K562 (cell line): ENCODE data around the gene DNAJB14. TPM values are rescaled to one million over a fixed set of nuclear protein-coding genes. Genes with fewer than 3 reads are reported as not detected.
A peak's percentile ranks its signal among the peaks of the same experiment; 100 is the strongest.

Experiments
- BRF1 ChIP-seq: IDR thresholded peaks from 3 replicates; pipeline ENCODE4 v1.6.1; 2011; ENCODE audit warnings: borderline replicate concordance, mild to moderate bottlenecking; ENCODE audit not compliant: insufficient read length; ENCODE audit errors: extremely low read depth
- CTCF ChIP-seq, 3 experiments: IDR thresholded peaks in 2 of 3; conservative IDR thresholded peaks in 1 of 3; 2 replicates each; pipeline ENCODE4 v1.5.1; 2011 to 2012; ENCODE audit warnings: low read length in 3 of 3, mild to moderate bottlenecking in 3 of 3, control low read depth in 2 of 3, improper control_type of control experiment in 1 of 3, inconsistent platforms in 1 of 3, low read depth in 1 of 3, mixed read lengths in 1 of 3, moderate library complexity in 1 of 3; ENCODE audit not compliant: insufficient read depth in 2 of 3
- ELK3 ChIP-seq: fragments of 450-650 bp; formaldehyde crosslinking; IDR thresholded peaks from 2 replicates; pipeline ENCODE4 v1.4.0; 2020; ENCODE audit warnings: mild to moderate bottlenecking
- FOXM1 ChIP-seq, 2 experiments: fragments of 450-650 bp in 1 of 2; sonication (generic) in 1 of 2; formaldehyde crosslinking in 1 of 2; IDR thresholded peaks; 2 replicates each; pipeline versions ENCODE4 v1.6.1 to v1.9.0; 2017 to 2022; ENCODE audit warnings: low read depth in 2 of 2, mild to moderate bottlenecking in 2 of 2, missing genetic modification reagents in 1 of 2, moderate library complexity in 1 of 2
- GABPB2 ChIP-seq: fragments of 250-450 bp; sonication (Bioruptor Pico); conservative IDR thresholded peaks from 2 replicates; pipeline ENCODE4 v1.5.1; 2021; ENCODE audit warnings: mild to moderate bottlenecking
- POLR2G ChIP-seq: fragments of 200-400 bp; formaldehyde crosslinking; IDR thresholded peaks from 2 replicates; pipeline ENCODE4 v1.6.1; 2017; ENCODE audit warnings: low read depth, mild to moderate bottlenecking, antibody characterized with exemption, low read length, moderate library complexity
- SIN3A ChIP-seq, 2 experiments: fragments of 150-350 bp in 1 of 2; IDR thresholded peaks; 2 replicates each; pipeline ENCODE4 v1.6.1; 2011 to 2016; ENCODE audit warnings: borderline replicate concordance in 2 of 2, low read depth in 2 of 2, low read length in 2 of 2, mild to moderate bottlenecking in 2 of 2, moderate library complexity in 2 of 2; ENCODE audit not compliant: control insufficient read depth in 1 of 2
- SOX6 ChIP-seq: fragments of 450-650 bp; IDR thresholded peaks from 2 replicates; pipeline ENCODE4 v1.6.1; 2014; ENCODE audit warnings: mild to moderate bottlenecking
- TOE1 ChIP-seq, 2 experiments: fragments of 450-650 bp in 1 of 2; sonication (generic) in 1 of 2; formaldehyde crosslinking in 1 of 2; IDR thresholded peaks; 2 replicates each; pipeline versions ENCODE4 v1.7.1 to v1.8.0; 2016 to 2022; ENCODE audit warnings: borderline replicate concordance in 2 of 2, mild to moderate bottlenecking in 2 of 2, antibody characterized with exemption in 1 of 2, inconsistent platforms in 1 of 2, low read depth in 1 of 2, missing genetic modification reagents in 1 of 2, moderate library complexity in 1 of 2
- ZBED1 ChIP-seq: IDR thresholded peaks from 2 replicates; pipeline ENCODE4 v1.6.1; 2014
- ZC3H8 ChIP-seq: fragments of 450-650 bp; IDR thresholded peaks from 2 replicates; pipeline ENCODE4 v1.6.1; 2017
- ZNF134 ChIP-seq: fragments of 250-450 bp; sonication (Bioruptor Pico); conservative IDR thresholded peaks from 2 replicates; pipeline ENCODE4 v1.4.0; 2020
- ZNF232 ChIP-seq: sonication (generic); formaldehyde crosslinking; IDR thresholded peaks from 2 replicates; pipeline ENCODE4 v1.8.0; 2022; ENCODE audit warnings: mild to moderate bottlenecking, missing genetic modification reagents
- ZNF263 ChIP-seq: sonication (generic); formaldehyde crosslinking; IDR thresholded peaks from 2 replicates; pipeline ENCODE4 v1.8.0; 2022; ENCODE audit warnings: mild to moderate bottlenecking, missing genetic modification reagents, borderline replicate concordance
- ZNF639 ChIP-seq, 2 experiments: fragments of 200-800 bp in 1 of 2; sonication (Bioruptor generic) in 1 of 2; sonication (generic) in 1 of 2; formaldehyde crosslinking in 1 of 2; IDR thresholded peaks in 1 of 2; conservative IDR thresholded peaks in 1 of 2; 2 replicates each; pipeline versions ENCODE4 v1.5.0 to v1.6.1; 2016 to 2020; ENCODE audit warnings: missing compliant biosample characterization in 1 of 2, missing genetic modification characterization in 1 of 2, missing genetic modification reagents in 1 of 2
- polyA plus RNA-seq, 8 experiments: library from polyadenylated mRNA; depleted of rRNA in 4 of 8; stranded (reverse) in 5 of 8; unstranded in 3 of 8; fragments of >200 nt; fragmentation: Nextera tagmentation in 2 of 8; fragmentation: Illumina TruSeq in 1 of 8; extraction: Ambion mirVana in 2 of 8; extraction: Trizol in 1 of 8; gene quantifications; 2 replicates each; pipeline versions ENCODE4 v1.2.1 to v1.2.3, GENCODE V29; 2011 to 2014; ENCODE audit warnings: inconsistent platforms in 1 of 8, missing spikeins in 1 of 8
- total RNA-seq, 7 experiments: library from RNA; depleted of rRNA in 6 of 7; stranded (reverse); fragments of >200 nt in 6 of 7; fragmentation: Illumina TruSeq in 2 of 7; extraction: Trizol in 2 of 7; gene quantifications; 2 replicates each; pipeline versions ENCODE4 v1.2.1 to v1.2.3, GENCODE V29; 2011 to 2021; ENCODE audit warnings: low replicate concordance in 1 of 7
- TF ChIP-seq, protein P1 (sequence below): fragments of 450-650 bp; IDR thresholded peaks from 2 replicates; pipeline ENCODE4 v1.7.0; 2016; ENCODE audit warnings: borderline replicate concordance
- TF ChIP-seq, protein P2 (sequence below): fragments of 450-650 bp; IDR thresholded peaks from 2 replicates; pipeline ENCODE4 v1.6.1; 2016

The DNAJB14 gene
- total and polyA plus RNA-seq, 9 of the 15 experiments (the other 6 are each of a cell fraction or from before 2014, with no cell fraction given), result 5.5 to 28.0 (median 12.7) TPM

DNA sequence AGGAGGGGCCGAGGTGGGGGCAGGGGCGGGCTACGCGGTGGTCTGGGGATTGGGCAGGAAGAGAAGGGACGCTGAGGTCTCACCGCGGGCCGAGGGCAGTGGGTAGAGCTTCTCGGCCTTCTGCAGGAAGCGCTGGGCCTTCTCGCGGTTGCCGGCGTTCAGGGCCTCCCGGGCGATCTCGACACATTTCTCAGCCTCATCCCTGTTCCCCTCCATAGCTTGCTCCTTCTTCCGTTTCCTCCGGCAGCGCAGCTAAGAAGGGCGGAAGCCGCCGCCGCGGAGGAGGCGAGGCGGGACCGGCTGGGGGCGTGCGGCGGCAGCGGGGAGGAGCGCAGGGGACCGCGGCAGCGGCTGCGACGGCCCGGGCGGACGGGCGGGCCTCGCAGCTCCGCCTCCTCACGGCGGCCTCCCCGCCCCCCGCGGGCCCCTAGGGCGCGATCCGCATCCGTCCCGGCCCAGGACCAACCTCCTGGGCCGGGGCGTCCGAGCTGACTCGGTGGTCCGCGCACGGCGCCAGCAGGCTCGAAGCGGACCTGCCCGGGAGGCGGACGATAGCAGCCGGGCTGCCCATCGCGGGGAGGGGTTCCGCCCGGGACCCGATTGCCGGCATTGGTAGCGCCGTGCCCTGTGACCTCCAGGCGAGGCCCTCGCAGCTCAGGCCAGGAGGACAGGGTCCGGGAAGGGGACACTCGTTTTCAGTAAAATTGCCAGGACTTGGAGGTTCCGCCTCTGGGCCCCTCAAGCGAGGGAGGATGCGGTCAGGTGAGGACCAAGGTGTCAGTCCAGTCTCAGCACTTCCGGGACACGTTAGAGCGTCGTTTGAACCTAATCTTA lies at the start of gene DNAJB14 (continued):
- TF ChIP-seq SIN3A (IDR thresholded peaks at IDR 0.05; ENCODE audit: borderline replicate concordance in 2 of 2, control insufficient read depth in 1 of 2, low read depth in 2 of 2, low read length in 2 of 2) (peak; percentile 28 to 60; a peak in 1 of 4 replicates), POLR2G (peak; percentile 93), SOX6 (0 out of 2 replicates have a peak, but pooled peaks have one; percentile 9), ELK3 (CRISPR knock-in tag) (no peak), CTCF (IDR thresholded peaks at IDR 0.05 in 2 of 3, conservative IDR thresholded peaks at IDR 0.05 in 1 of 3; ENCODE audit: insufficient read depth in 2 of 3, low read depth in 1 of 3, low read length in 3 of 3) (0 out of 6 replicates have a peak, but pooled peaks of 1 of the 3 experiments have one; percentile 3), BRF1 (no peak), ZC3H8 (no peak), FOXM1 (IDR thresholded peaks at IDR 0.05; ENCODE audit: low read depth) (no peak), FOXM1 (CRISPR knock-in tag; IDR thresholded peaks at IDR 0.05; ENCODE audit: low read depth) (no peak; the same call in none of the 2 replicates), GABPB2 (CRISPR knock-in tag) (peak; percentile 64; the same call in 1 of the 2 replicates), ZNF639 (CRISPR knock-in tag; conservative IDR thresholded peaks at IDR 0.05 in 1 of 2, IDR thresholded peaks at IDR 0.05 in 1 of 2) (peak in 1 of 2 experiments; percentile 93; a peak in 2 of 4 replicates), TOE1 (IDR thresholded peaks at IDR 0.05; ENCODE audit: borderline replicate concordance) (no peak), TOE1 (CRISPR knock-in tag; IDR thresholded peaks at IDR 0.05; ENCODE audit: borderline replicate concordance, low read depth) (0 out of 2 replicates have a peak, but pooled peaks have one; percentile 53), ZBED1 (0 out of 2 replicates have a peak, but pooled peaks have one; percentile 43), ZNF232 (no peak), ZNF263 (CRISPR knock-in tag) (no peak), ZNF134 (0 out of 2 replicates have a peak, but pooled peaks have one; percentile 15)
- TF ChIP-seq, protein P1, sequence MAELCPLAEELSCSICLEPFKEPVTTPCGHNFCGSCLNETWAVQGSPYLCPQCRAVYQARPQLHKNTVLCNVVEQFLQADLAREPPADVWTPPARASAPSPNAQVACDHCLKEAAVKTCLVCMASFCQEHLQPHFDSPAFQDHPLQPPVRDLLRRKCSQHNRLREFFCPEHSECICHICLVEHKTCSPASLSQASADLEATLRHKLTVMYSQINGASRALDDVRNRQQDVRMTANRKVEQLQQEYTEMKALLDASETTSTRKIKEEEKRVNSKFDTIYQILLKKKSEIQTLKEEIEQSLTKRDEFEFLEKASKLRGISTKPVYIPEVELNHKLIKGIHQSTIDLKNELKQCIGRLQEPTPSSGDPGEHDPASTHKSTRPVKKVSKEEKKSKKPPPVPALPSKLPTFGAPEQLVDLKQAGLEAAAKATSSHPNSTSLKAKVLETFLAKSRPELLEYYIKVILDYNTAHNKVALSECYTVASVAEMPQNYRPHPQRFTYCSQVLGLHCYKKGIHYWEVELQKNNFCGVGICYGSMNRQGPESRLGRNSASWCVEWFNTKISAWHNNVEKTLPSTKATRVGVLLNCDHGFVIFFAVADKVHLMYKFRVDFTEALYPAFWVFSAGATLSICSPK, result no peak
- TF ChIP-seq, protein P2, sequence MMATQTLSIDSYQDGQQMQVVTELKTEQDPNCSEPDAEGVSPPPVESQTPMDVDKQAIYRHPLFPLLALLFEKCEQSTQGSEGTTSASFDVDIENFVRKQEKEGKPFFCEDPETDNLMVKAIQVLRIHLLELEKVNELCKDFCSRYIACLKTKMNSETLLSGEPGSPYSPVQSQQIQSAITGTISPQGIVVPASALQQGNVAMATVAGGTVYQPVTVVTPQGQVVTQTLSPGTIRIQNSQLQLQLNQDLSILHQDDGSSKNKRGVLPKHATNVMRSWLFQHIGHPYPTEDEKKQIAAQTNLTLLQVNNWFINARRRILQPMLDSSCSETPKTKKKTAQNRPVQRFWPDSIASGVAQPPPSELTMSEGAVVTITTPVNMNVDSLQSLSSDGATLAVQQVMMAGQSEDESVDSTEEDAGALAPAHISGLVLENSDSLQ, result peak; percentile 50; the same call in 1 of the 2 replicates
